Astrocyte of the cerebellum (primary cell): Measurements from ENCODE around the gene CRYGS.
"Not testable (repeated sequence)": the region's sequence is repeated elsewhere in the genome, so short reads cannot be mapped to it uniquely, and the experiment has no call there.

Experiments used
- DNase-seq: peaks from one replicate; pipeline ENCODE4 v3.0.0-alpha.2; 2011; ENCODE audit warnings: low read depth
- H3K4me3 ChIP-seq: 2 replicates; pipeline ENCODE4 v1.5.1; 2011; ENCODE audit warnings: mild to moderate bottlenecking, low read depth, low read length, moderate library complexity
- CTCF ChIP-seq: IDR thresholded peaks from 2 replicates; pipeline ENCODE4 v1.5.1; 2012; ENCODE audit warnings: low read length, low read depth, moderate library complexity, mild to moderate bottlenecking; ENCODE audit errors: missing control alignments
- in situ Hi-C: cut with HindIII; loops from 2 replicates; pipeline ENCODE4 v1.10.0; 2017; ENCODE audit warnings: low sequenced_read_pairs

CRYGS gene

GRCh38 chr3:186540221-186540834 lies 3.9 kb downstream of the CRYGS start:
- in situ Hi-C loops: loop anchor here (25.0 kb wide), 1 partner anchor 553 kb away; no protein-coding TSS in a partner anchor
- peak; percentile 53 for TF ChIP-seq CTCF
- peak; percentile 75 for DNase-seq
- H3K4me3 ChIP-seq: no peak overlapping the region

- TF ChIP-seq CTCF: no peak
Measured at GRCh38 chr3:186538779-186539178, 5.4 kb downstream of the CRYGS start.

GRCh38 chr3:186536883-186537844 lies 7.0 kb downstream of the CRYGS start:
- no peak for TF ChIP-seq CTCF
- H3K4me3 ChIP-seq: no peak overlapping the region
- in situ Hi-C loops: loop anchor here (25.0 kb wide), 1 partner anchor 550 kb away; no protein-coding TSS in a partner anchor
- no peak for DNase-seq

More at GRCh38 chr3:186538779-186539178, 5.4 kb downstream of the CRYGS start:
- no peak for DNase-seq
- in situ Hi-C loops: loop anchor here (25.0 kb wide), 1 partner anchor 551 kb away; no protein-coding TSS in a partner anchor
- no peak overlapping the region for H3K4me3 ChIP-seq

GRCh38 chr3:186534113-186534669 lies 10.0 kb downstream of the CRYGS start:
- no peak overlapping the region for H3K4me3 ChIP-seq
- TF ChIP-seq CTCF: no peak
- in situ Hi-C loops: loop anchor here (25.0 kb wide), 1 partner anchor 547 kb away; no protein-coding TSS in a partner anchor
- no peak for DNase-seq

GRCh38 chr3:186532598-186533072 lies 11.5 kb downstream of the CRYGS start:
- in situ Hi-C loops: loop anchor here (25.0 kb wide), 1 partner anchor 545 kb away; no protein-coding TSS in a partner anchor
- no peak overlapping the region for H3K4me3 ChIP-seq
- no peak for TF ChIP-seq CTCF
- DNase-seq: no peak

- H3K4me3 ChIP-seq, DNase-seq: not testable (repeated sequence)
- in situ Hi-C loops: loop anchor here (25.0 kb wide), 1 partner anchor 544 kb away; no protein-coding TSS in a partner anchor
Measured at GRCh38 chr3:186531694-186532093, 12.5 kb downstream of the CRYGS start.
